ENCODE data around the gene LSM14B. TPM values are rescaled to one million over a fixed set of nuclear protein-coding genes. Genes with fewer than 3 reads are reported as not detected.

LSM14B gene
- total RNA-seq, 1 experiment from 2014 or later = 72.5 TPM

DNA sequence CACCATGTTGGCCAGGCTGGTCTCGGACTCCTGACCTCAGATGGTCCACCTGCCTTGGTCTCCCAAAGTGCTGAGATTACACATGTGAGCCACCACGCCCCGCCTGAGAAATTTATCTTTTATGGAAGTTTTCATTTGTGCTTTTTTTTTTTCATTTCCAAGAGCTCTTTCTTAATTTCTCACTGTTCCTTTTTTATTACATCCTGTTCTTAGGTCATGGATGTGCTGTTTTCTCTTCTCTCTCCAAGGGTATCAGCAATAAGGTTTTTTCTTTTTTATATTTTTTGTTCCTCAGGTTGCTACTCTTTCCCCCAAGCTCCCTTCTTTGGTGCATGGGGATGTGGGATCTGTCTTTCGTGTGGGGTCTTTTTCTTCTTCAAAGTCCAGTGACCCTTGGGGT lies 21.2 kb upstream of the LSM14B start:
- no peak overlapping the region for H3K4me3 ChIP-seq (ENCODE audit: low read depth, low read length, poor library complexity, severe bottlenecking)
- ChIA-PET POLR2A (ENCODE audit: low non-redundant PET) (no interaction called here), CTCF (no interaction called here)
- no peak for DNase-seq (ENCODE audit: low spot score)
- TF ChIP-seq, protein P1, sequence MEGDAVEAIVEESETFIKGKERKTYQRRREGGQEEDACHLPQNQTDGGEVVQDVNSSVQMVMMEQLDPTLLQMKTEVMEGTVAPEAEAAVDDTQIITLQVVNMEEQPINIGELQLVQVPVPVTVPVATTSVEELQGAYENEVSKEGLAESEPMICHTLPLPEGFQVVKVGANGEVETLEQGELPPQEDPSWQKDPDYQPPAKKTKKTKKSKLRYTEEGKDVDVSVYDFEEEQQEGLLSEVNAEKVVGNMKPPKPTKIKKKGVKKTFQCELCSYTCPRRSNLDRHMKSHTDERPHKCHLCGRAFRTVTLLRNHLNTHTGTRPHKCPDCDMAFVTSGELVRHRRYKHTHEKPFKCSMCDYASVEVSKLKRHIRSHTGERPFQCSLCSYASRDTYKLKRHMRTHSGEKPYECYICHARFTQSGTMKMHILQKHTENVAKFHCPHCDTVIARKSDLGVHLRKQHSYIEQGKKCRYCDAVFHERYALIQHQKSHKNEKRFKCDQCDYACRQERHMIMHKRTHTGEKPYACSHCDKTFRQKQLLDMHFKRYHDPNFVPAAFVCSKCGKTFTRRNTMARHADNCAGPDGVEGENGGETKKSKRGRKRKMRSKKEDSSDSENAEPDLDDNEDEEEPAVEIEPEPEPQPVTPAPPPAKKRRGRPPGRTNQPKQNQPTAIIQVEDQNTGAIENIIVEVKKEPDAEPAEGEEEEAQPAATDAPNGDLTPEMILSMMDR (conservative IDR thresholded peaks at IDR 0.05; ENCODE audit: low read depth, low read length) = no peak
- no peak for TF ChIP-seq EZH2 (IDR thresholded peaks at IDR 0.05; ENCODE audit: borderline replicate concordance, low read depth, low read length, poor library complexity, severe bottlenecking)
- no peaks in the 10 kb centered on the region for H3K36me3 ChIP-seq (ENCODE audit: insufficient read depth, low read length, poor library complexity, severe bottlenecking)
- no TSS peak for BruUV-seq (replicated peaks)
- no peaks in the 10 kb centered on the region for H3K4me1 ChIP-seq (ENCODE audit: insufficient read depth, low read length, poor library complexity, severe bottlenecking)
- peaks cover 9% of the 10 kb centered on the region for H3K9me3 ChIP-seq (ENCODE audit: low read depth, low read length, poor library complexity, severe bottlenecking)
- H3K27me3 ChIP-seq (replicated peaks; ENCODE audit: insufficient read depth, low read depth, low read length, poor library complexity) = no peaks in the 10 kb centered on the region
- intact Hi-C loops (cut with micrococcal nuclease; ENCODE audit: unreplicated experiment) = no loop called here
- no peak overlapping the region for H3K27ac ChIP-seq (ENCODE audit: low read depth, low read length, poor library complexity, severe bottlenecking)

DNA sequence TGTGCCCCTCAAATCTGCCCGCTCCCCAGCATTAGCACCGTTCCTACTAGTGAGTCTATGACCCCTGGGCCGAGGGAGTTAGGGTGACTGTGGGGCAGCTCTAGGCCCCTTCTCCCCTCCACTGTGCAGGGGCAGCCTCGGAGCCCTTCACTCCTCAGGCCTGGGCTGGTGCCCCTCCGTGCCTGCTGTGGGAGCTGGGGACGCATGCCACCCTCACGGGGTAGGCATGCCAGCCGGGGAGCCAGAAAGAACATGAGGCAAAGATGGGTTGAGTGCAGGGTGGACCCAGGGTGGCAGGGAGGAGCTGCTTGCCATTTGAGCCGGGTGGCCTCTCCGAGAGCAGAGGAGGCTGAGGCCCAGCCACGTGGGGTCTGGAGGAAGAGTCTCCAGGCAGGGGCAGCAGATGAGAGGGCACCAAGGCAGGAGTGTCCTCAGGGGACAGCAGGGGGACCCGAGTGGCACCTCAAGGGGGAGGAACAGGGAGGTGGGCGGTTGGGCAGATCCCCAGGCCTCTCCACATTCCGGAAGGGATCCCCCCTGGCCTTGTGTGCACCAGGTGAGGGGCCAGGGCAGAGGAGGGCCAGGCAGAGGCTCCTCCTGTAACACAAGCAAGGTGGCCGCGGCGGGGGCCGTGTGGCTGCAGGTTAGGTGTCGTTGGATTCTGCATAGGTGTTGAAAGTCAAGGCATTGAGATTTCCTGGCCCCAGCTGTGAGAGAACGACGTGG lies 18.6 kb upstream of the LSM14B start:
- TF ChIP-seq EZH2 (IDR thresholded peaks at IDR 0.05; ENCODE audit: borderline replicate concordance, low read depth, low read length, poor library complexity, severe bottlenecking) = no peak
- TF ChIP-seq, protein P1 (conservative IDR thresholded peaks at IDR 0.05; ENCODE audit: low read depth, low read length) = no peak
- peaks cover 21% of the 10 kb centered on the region for H3K9me3 ChIP-seq (ENCODE audit: low read depth, low read length, poor library complexity, severe bottlenecking)
- no peaks in the 10 kb centered on the region for H3K27me3 ChIP-seq (replicated peaks; ENCODE audit: insufficient read depth, low read depth, low read length, poor library complexity)
- no peak overlapping the region for H3K27ac ChIP-seq (ENCODE audit: low read depth, low read length, poor library complexity, severe bottlenecking)
- no peaks in the 10 kb centered on the region for H3K36me3 ChIP-seq (ENCODE audit: insufficient read depth, low read length, poor library complexity, severe bottlenecking)
- ChIA-PET POLR2A (ENCODE audit: low non-redundant PET) (no interaction called here), CTCF (no interaction called here)
- no TSS peak for BruUV-seq (replicated peaks)
- H3K4me1 ChIP-seq (ENCODE audit: insufficient read depth, low read length, poor library complexity, severe bottlenecking) = no peaks in the 10 kb centered on the region
- intact Hi-C loops (cut with micrococcal nuclease; ENCODE audit: unreplicated experiment) = no loop called here
- no peak for DNase-seq (ENCODE audit: low spot score)
- H3K4me3 ChIP-seq (ENCODE audit: low read depth, low read length, poor library complexity, severe bottlenecking) = no peak overlapping the region

DNA sequence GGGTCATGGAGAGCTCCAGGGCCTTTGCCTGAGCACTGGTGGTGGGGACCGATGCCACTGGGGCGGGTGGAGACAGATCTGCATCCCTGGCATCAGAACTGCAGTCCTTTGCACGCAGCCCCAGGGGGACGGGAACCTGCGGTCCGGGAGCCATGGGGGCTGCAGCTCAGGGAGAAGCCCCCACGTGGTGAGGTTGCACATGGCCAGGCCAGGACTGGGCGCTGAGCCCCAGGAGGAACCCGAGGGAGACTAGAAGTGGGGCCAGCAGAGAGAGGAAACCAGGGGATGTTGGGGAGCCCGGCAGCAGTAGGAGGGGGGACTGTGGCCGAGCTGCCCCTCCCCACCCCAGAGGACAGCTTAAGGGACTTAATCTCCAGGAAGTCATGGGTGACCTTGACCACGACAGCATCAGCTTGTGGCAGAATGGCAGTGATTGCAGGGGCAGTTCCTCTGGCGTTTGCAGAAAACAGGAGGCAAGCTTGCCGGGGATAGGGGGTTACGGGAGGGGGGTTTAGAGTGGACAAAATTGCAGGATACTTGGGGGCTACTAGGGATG lies 18.0 kb upstream of the LSM14B start:
- BruUV-seq (replicated peaks) = no TSS peak
- POLR2A ChIA-PET (ENCODE audit: low non-redundant PET) = no interaction called here
- CTCF ChIA-PET = no interaction called here

More for the DNA sequence above, 18.0 kb upstream of the LSM14B start:
- Histone ChIP-seq H3K36me3 (ENCODE audit: insufficient read depth, low read length, poor library complexity, severe bottlenecking) (no peaks in the 10 kb centered on the region), H3K4me3 (ENCODE audit: low read depth, low read length, poor library complexity, severe bottlenecking) (no peak overlapping the region), H3K9me3 (ENCODE audit: low read depth, low read length, poor library complexity, severe bottlenecking) (peaks cover 28% of the 10 kb centered on the region), H3K4me1 (ENCODE audit: insufficient read depth, low read length, poor library complexity, severe bottlenecking) (no peaks in the 10 kb centered on the region), H3K27ac (ENCODE audit: low read depth, low read length, poor library complexity, severe bottlenecking) (no peak overlapping the region), H3K27me3 (replicated peaks; ENCODE audit: insufficient read depth, low read depth, low read length, poor library complexity) (no peaks in the 10 kb centered on the region)
- intact Hi-C loops (cut with micrococcal nuclease; ENCODE audit: unreplicated experiment) = no loop called here
- TF ChIP-seq EZH2 (IDR thresholded peaks at IDR 0.05; ENCODE audit: borderline replicate concordance, low read depth, low read length, poor library complexity, severe bottlenecking) = no peak
- TF ChIP-seq, protein P1 (conservative IDR thresholded peaks at IDR 0.05; ENCODE audit: low read depth, low read length) = no peak
- DNase-seq (ENCODE audit: low spot score) = no peak
